Transverse colon (tissue), 4 donors: ENCODE measurements around the gene PARP1. TPM values are rescaled to one million over a fixed set of nuclear protein-coding genes. Genes with fewer than 3 reads are reported as not detected.

Experiments used
- DNase-seq: peaks from one replicate; pipeline ENCODE4 v3.0.0-alpha.2; 2019
- H3K27ac ChIP-seq, 4 donors: fragments of 200-600 bp; sonication (generic); 2 replicates each; pipeline ENCODE4 v1.5.1; 2016 to 2018; ENCODE audit warnings: inconsistent platforms in 4 of 4
- H3K27me3 ChIP-seq: fragments of 200-600 bp; sonication (generic); 2 replicates; pipeline ENCODE4 v1.5.1; 2017; ENCODE audit warnings: inconsistent platforms
- H3K36me3 ChIP-seq, 4 donors: fragments of 200-600 bp; sonication (generic); 2 replicates each; pipeline ENCODE4 v1.5.1; 2017 to 2019; ENCODE audit warnings: inconsistent platforms in 4 of 4
- H3K4me1 ChIP-seq, 4 donors: fragments of 200-600 bp; sonication (generic); 2 replicates each; pipeline ENCODE4 v1.5.1; 2017 to 2020; ENCODE audit warnings: inconsistent platforms in 4 of 4
- H3K4me3 ChIP-seq, 4 donors: fragments of 200-600 bp; sonication (generic); 1 replicate in 1 of 4; 2 replicates in 3 of 4; pipeline versions ENCODE4 v1.5.1 to v1.6.1; 2017 to 2019; ENCODE audit warnings: inconsistent platforms in 4 of 4
- H3K9me3 ChIP-seq, 2 donors: fragments of 200-600 bp; sonication (generic); 2 replicates each; pipeline ENCODE4 v1.5.1; 2017 to 2019; ENCODE audit warnings: inconsistent platforms in 2 of 2
- EP300 ChIP-seq: sonication (generic); formaldehyde crosslinking; IDR thresholded peaks from one replicate; pipeline ENCODE4 v1.6.1; 2017; ENCODE audit warnings: antibody characterized with exemption, low read depth
- POLR2A ChIP-seq: fragments of 450-650 bp; IDR thresholded peaks from one replicate; pipeline ENCODE4 v1.6.1; 2016; ENCODE audit warnings: antibody characterized with exemption, mild to moderate bottlenecking, moderate library complexity
- POLR2AphosphoS5 ChIP-seq, 3 donors: sonication (generic); formaldehyde crosslinking; IDR thresholded peaks; one replicate each; pipeline ENCODE4 v1.6.1; 2016; ENCODE audit warnings: antibody characterized with exemption in 3 of 3
- WGBS, 2 donors: methylation state at CpG; one replicate each; pipeline ENCODE4 v1.1.5; 2018; ENCODE audit warnings: low coverage in 1 of 2; 5-methylcytosine and 5-hydroxymethylcytosine counted together
- in situ Hi-C, 4 donors: fragments of 200-750 bp; cut with MboI; loops; one replicate each; pipeline versions ENCODE4 v1.15.0 to v1.15.1; 2017; ENCODE audit warnings: low sequenced_read_pairs in 3 of 4, low pct_ligation_motif_present in 1 of 4, low pct_unique_long_range_greater_than_20kb in 1 of 4
- intact Hi-C: fragments of 100-400 bp; cut with DNase I; formaldehyde crosslinking; loops from one replicate; pipeline ENCODE4 v1.15.1; 2023; ENCODE audit warnings: low total_unique reads
- total RNA-seq, 4 donors: library from RNA; depleted of rRNA; stranded (reverse); fragments of >200 nt; gene quantifications; one replicate each; pipeline ENCODE4 v1.1.0, GENCODE V29; 2016
- TF ChIP-seq, protein P1 (sequence below), 5 experiments: fragments of 200-600 bp in 3 of 5; fragments of 450-650 bp in 2 of 5; sonication (generic) in 3 of 5; IDR thresholded peaks; 1 replicate in 2 of 5; 2 replicates in 3 of 5; pipeline ENCODE4 v1.5.1; 2016 to 2017; ENCODE audit warnings: antibody characterized with exemption in 5 of 5, inconsistent platforms in 3 of 5, mild to moderate bottlenecking in 2 of 5, moderate library complexity in 1 of 5

Gene PARP1
- total RNA-seq, 4 donors from 2014 or later = 23.2 to 74.4 (median 38.0) TPM

DNA sequence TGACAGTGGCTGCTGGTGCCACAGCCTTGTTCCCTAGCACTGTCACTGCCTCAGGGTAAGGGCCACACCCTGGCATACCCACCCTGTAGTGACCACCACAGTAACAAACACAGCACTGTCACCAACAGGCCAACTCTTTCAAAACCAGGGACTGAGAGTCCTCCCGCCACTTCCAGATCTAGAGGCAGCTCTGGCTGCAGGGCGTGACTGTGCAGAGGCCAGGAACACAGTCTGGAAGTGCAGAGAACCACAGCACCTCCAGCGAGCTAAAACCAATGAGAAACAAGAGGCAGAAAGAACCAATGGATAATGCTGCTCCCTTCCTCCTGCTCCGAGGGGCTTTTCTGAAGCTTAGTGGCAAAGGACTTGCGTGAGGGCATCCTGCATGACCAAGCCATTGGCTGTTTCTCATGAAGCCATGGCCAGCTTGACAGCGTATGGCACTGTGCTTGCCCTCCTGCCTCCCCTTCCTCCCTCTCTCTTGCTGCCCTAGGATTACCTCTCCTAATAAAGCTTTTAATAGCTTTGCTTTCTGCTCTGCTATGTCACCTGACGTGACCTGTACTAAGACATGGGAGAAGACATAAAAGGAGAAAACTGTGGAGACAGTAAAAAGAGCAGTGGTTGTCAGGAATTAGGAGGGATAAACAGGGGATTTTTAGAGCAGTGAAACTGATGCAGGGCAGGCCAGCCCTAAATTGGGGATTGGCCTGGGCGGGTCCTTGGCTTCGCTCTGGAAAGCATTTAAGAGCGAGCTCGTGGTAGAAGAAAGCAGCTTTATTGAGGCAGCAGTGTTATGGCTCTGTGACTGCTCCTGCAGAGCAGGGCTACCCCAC is 7.2 kb downstream of the PARP1 start:
- H3K27me3 ChIP-seq = no peaks in the 10 kb centered on the region
- H3K36me3 ChIP-seq = peaks cover 0 to 12% (median 4%) of the 10 kb centered on the region in 4 donors
- peak in 1 of 3 donors; percentile 8 for TF ChIP-seq POLR2AphosphoS5 (IDR thresholded peaks at IDR 0.05)
- TF ChIP-seq EP300 = no peak
- TF ChIP-seq, protein P1, sequence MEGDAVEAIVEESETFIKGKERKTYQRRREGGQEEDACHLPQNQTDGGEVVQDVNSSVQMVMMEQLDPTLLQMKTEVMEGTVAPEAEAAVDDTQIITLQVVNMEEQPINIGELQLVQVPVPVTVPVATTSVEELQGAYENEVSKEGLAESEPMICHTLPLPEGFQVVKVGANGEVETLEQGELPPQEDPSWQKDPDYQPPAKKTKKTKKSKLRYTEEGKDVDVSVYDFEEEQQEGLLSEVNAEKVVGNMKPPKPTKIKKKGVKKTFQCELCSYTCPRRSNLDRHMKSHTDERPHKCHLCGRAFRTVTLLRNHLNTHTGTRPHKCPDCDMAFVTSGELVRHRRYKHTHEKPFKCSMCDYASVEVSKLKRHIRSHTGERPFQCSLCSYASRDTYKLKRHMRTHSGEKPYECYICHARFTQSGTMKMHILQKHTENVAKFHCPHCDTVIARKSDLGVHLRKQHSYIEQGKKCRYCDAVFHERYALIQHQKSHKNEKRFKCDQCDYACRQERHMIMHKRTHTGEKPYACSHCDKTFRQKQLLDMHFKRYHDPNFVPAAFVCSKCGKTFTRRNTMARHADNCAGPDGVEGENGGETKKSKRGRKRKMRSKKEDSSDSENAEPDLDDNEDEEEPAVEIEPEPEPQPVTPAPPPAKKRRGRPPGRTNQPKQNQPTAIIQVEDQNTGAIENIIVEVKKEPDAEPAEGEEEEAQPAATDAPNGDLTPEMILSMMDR (IDR thresholded peaks at IDR 0.05) = no peak
- WGBS, 2 donors = 80 to 100% methylated on average over 2 to 11 of the region's 11 CpGs
- in situ Hi-C loops = loop anchor here in 3 of 4 donors (25.0 kb wide), 2 partner anchors 212 to 437 kb away; no protein-coding TSS in a partner anchor
- DNase-seq = no peak
- intact Hi-C loops = no loop called here
- peaks cover 10 to 52% (median 30%) of the 10 kb centered on the region in 4 donors for H3K4me1 ChIP-seq
- no peaks in the 10 kb centered on the region for H3K9me3 ChIP-seq
- no peak overlapping the region for H3K4me3 ChIP-seq
- H3K27ac ChIP-seq = peak overlapping the region; percentile 25 to 67 (median 64)

DNA sequence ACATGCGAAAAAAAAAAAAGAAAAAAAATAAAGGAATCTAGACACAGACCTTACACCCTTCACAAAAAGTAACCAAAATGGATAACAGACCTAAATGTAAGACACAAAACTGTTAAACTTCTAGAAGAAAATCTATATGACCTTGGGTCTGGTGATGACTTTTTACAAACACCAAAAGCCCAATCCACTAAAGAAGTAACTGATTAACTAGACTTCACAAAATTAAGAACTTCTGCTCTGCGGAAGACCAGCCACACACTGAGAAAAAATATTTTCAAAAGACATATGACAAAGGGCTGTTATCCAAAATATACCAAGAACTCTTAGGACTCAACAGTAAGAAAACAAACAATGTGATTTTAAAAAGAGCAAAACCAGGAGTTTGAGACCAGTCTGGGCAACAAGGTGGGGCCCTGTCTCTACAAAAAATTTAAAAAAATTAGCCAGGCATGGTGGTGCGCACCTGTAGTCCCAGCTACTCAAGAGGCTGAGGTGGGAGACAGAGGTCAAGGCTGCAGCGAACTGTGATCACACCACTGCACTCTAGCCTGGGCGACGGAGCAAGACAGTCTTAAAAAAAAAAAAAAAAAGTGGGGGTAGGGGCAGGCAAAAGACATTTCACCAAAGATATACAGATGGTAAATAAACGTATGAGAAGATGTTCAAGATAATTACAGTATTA is 9.8 kb downstream of the PARP1 start:
- peak overlapping the region in 1 of 4 donors; percentile 38 for H3K27ac ChIP-seq
- H3K4me1 ChIP-seq = peaks cover 0 to 26% (median 8%) of the 10 kb centered on the region in 4 donors
- no peak overlapping the region for H3K4me3 ChIP-seq
- 91 to 94% methylated on average over 7 of the region's 7 CpGs for WGBS, 2 donors
- H3K27me3 ChIP-seq = no peaks in the 10 kb centered on the region
- DNase-seq = no peak
- TF ChIP-seq POLR2AphosphoS5 (IDR thresholded peaks at IDR 0.05) (no peak), EP300 (no peak), POLR2A (no peak)
- TF ChIP-seq, protein P1 (IDR thresholded peaks at IDR 0.05) = no peak
- intact Hi-C loops = no loop called here
- in situ Hi-C loops = no loop called here
- no peaks in the 10 kb centered on the region for H3K9me3 ChIP-seq
- H3K36me3 ChIP-seq = peaks cover 0 to 12% (median 4%) of the 10 kb centered on the region in 4 donors

GRCh38 chr1:226397011-226397926 is 10.6 kb downstream of the PARP1 start:
- peaks cover 0 to 12% (median 4%) of the 10 kb centered on the region in 4 donors for H3K36me3 ChIP-seq
- WGBS, 2 donors = 79 to 84% methylated on average over 4 to 8 of the region's 8 CpGs
- H3K4me1 ChIP-seq = peaks cover 0 to 17% (median 5%) of the 10 kb centered on the region in 4 donors
- H3K4me3 ChIP-seq = no peak overlapping the region
- no peak for DNase-seq
- H3K9me3 ChIP-seq = no peaks in the 10 kb centered on the region
- TF ChIP-seq EP300 (no peak), POLR2AphosphoS5 (IDR thresholded peaks at IDR 0.05) (no peak), POLR2A (no peak)
- TF ChIP-seq, protein P1 (IDR thresholded peaks at IDR 0.05) = no peak
- intact Hi-C loops (no loop called here), in situ Hi-C loops (no loop called here)
- peak overlapping the region in 1 of 4 donors; percentile 38 for H3K27ac ChIP-seq
- H3K27me3 ChIP-seq = no peaks in the 10 kb centered on the region
